Stimulated activated CD8-positive, alpha-beta memory T cell treated with anti-CD3 and anti-CD28 coated beads, Interleukin-12 subunit alpha, Interleukin-12 subunit beta, amount 100 ng/mL, for 4 hours (primary cell): Measurements from ENCODE around the gene CEP57L1.
"Not testable (repeated sequence)": the region's sequence is repeated elsewhere in the genome, so short reads cannot be mapped to it uniquely, and the experiment has no call there.

Experiments used
- DNase-seq: peaks from one replicate; pipeline ENCODE4 v3.0.0-alpha.2; 2020; ENCODE audit warnings: low read depth

The CEP57L1 gene

DNA sequence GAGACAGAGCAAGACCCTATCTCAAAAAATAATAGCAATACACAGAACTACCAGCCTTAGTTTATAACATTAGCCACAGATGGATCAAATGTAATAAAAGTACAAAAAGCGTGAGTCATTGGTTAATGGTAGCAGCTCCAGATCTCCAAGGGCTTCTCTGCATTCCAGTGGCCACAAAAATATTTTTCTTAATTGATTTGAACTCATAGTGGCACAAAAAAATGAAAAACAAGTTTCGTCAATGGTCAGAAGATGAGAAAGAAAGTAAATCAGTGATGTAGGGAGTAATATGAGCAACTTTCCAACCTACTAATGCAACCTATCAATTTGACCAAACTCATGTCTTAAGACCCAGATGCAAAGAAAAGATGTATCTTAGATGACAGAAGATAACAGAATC lies 79.6 kb downstream of the CEP57L1 start:
- no peak for DNase-seq

DNA sequence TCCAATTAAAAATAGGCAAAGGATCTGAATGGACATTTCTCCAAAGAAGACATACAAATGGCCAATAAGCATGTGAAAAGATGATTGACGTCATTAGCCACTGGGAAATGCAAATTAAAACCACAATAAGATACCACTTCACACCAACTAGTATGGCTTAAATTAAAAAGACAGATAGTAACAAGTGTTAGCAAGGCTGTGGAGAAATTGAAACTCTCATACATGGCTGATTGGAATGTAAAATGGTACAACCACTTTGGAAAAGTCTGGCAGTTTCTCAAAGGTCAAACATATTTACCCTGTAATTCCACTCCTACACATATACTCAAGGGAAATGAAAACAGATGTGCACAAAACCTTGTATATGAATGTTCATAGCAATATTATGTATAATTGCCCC lies 83.6 kb downstream of the CEP57L1 start:
- DNase-seq = no peak

DNA sequence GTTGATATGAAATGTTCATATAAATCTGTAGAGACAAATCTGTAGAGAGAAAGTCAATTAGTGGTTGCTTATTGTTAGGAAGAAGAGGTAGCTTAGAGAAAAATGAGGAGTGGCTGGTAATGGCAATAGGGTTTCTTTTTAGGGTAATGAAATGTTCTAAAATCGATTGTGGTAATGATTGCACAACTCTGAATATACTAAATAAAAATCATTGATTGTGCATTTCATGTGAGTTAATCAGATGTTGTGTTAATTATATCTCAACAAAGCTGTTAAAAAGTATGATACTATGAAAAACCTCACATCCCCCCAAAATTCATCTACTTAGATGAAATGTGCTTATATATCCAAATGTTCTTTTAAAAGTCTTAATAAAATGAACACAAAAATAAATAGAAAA lies 84.2 kb downstream of the CEP57L1 start:
- no peak for DNase-seq

DNA sequence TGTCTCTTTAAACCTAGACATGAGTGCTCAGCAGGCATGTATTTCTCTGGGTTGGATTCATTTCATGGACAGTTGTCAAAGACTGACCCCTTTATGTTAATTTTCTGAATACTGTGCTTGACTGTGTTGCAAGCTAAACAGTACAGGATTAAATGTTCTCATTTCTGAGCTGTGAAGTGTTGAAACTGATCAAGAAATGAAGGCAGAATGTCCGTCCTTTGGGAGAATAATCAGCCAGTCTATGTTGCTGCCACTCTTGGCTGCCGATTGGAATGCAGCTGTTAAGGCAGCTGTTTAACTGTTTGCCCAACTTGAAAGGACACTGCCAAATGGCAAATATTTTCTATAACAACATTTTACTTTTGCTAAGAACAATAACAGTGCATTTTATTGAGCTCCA lies 87.3 kb downstream of the CEP57L1 start:
- no peak for DNase-seq

DNA sequence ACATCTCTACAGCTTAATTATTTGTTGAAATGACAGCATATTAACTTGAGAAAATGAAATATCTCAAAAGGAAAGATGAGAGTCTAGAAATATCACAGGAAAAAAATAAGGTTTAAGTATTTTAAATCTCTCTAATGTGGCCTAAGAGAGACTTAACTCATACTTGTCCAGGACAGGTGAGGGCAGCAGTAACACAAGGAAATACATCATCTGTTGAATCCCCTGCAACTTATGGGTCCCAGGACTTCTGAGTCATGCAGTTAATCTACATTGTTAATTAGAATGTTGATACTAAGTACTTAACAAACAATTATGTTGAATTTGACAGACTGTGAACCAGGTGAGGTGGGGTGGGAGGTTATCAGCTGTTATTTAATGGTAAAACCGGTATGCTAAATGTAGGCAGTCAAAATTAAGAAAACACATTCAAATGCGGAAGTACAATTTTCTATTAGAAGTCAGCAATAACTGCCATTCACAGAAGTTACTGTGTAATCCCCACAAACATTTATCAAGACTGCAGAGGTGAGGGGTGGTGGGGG lies 87.9 kb downstream of the CEP57L1 start:
- DNase-seq = no peak

DNA sequence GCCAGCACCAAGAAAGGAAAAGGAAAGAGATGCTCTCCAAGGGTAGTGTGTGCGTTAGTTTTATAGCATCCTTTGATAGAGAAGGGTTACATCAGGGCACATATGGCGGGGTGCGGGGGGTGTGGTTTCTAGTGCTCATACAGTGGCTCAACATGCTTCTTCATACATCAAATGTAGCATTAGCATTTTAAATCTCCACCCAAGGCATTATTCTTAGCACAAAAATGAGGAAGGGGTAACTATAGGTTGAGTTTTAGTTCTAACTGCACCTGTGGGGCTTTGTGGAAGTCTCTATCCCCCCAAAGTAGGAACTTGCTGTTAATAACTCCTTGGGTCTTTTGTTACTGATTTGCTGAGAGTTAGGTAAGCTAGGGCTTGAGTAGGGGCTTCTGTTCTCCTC lies 89.3 kb downstream of the CEP57L1 start:
- no peak for DNase-seq

DNA sequence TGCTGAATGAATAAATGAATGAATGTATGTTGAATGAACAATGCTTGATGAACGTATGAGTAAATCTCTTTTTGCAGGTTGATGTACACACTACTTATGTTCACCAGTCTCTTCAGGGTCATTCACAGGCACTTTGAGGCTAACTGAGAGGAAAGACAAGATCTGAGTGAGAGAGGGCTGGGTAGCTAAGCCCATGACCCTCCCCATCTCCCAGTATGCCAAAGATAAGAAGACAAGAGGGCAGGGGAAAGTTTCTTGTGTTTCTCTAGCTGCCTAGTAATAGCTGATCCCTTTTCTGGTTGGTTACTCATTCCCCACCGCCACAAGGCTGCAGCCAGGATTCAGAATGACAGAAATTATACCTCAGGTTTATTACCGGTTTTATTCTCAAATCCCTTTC lies 90.7 kb downstream of the CEP57L1 start:
- no peak for DNase-seq

DNA sequence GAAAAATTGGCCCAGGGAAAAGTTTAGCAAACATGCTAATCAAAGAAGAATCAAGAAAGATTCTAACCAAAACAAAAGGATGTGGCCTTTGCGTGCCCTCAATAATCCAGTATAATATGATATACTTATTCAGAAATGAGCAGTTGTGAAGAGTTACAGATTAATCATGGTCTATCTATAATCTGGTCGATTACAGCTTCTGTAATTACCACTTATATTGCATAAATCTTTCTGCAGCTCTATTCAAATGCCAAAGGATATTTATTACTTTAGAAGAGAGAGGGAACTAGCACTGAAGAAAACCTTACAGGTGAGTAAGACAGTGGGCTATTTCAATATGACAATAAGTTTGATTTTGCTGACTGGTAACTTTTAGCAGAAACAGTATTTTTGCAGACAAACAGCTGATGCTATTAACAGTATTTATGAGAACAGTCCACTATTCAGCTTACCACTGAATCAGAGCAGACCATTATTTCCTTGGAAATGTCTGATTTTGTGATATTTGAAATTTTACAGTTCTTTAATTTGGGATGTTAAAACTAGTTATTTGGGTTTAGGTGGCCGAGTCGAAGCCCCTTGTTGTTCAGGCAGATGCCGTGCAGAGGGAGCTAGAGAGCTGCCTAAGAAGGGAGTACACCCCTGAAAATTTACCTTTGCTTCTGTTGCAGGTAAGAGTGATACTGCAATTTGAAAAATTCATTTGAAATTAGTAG lies 92.2 kb downstream of the CEP57L1 start:
- peak; percentile 19 for DNase-seq

DNA sequence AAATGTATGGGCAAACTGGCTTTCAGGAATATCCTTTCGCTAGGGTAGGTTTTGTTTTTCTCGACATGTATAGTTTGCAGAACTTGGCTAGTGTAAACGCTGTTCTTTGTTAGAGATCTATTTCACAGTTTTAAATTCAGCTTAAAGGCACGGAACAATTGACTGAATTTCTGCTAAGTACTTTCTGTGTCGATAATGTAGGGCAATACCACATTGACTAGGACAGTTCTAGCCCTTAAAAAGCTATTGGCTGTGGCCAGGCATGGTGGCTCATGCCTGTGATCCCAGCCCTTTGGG lies 92.8 kb downstream of the CEP57L1 start:
- no peak for DNase-seq

DNA sequence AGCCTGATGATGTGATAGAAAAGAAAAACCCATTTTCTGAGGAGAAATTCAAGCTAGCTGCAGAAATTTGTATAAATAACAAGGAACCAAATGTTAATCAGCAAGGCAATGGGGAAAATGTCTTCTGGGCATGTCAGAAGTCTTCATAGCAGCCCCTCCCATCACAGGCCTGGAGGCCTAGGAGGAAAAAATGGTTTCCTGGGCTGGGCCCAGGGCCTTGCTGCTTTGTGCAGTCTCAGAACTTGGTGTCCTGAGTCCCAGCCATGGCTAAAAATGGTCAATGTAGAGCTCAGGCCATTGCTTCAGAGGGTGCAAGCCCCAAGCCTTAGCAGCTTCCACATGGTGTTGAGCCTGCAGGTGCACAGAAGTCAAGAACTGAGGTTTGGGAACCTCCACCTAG lies 96.1 kb downstream of the CEP57L1 start:
- not testable (repeated sequence) for DNase-seq

DNA sequence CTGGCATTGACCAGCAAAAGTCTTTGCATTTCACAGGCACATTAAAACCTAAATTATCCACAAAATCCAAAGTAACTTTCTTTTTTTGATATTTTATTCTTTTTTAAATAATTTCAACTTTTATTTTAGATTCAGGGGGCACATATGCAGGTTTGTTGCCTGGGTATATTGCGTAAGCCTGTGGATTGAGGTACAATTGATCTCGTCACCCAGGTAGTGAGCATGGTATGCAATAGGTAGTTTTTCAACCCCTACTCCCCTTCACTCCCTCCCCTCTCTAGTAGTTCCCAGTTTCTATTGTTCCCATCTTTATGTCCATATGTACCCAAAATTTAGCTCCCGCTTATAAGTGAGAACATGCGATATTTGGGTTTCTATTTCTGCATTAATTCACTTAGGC lies 97.6 kb downstream of the CEP57L1 start:
- no peak for DNase-seq

DNA sequence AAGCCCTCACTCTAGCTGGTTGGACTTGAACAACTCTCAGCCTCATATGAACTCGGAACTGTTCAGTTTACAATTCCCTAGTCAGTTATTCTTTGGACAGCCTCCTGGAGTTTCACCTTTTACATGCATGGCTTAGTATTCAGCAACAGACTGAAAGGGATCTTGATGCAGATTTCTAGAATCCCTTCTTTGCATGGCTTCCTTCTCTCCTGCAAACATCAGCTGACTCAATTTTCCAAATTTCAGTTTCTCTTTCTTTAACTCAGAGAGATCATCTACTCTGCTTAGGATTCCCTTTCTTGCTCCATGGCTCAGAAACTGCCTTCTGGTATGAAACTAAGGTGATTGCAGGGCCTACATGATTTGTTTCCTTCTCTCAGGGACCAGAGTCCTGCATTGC lies 99.6 kb downstream of the CEP57L1 start:
- DNase-seq = no peak

DNA sequence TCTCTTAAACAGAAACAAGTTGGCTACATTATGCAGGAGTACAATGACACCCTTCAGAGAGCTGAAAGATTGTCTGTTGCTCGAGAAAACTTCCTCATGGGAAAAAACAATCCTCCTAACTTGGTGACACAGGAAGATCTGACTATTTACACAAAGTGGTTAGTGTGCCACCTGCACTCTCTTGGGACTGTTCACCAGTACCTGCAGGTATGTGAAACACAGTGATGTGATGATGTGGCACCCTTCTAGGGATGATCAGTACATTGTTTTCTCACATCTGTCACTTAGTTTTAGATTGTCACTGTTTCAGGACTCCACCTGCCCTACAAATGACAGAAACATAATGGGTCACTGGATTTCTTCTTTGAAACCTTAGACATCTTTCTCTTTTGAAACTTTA lies 101.8 kb downstream of the CEP57L1 start:
- no peak for DNase-seq

DNA sequence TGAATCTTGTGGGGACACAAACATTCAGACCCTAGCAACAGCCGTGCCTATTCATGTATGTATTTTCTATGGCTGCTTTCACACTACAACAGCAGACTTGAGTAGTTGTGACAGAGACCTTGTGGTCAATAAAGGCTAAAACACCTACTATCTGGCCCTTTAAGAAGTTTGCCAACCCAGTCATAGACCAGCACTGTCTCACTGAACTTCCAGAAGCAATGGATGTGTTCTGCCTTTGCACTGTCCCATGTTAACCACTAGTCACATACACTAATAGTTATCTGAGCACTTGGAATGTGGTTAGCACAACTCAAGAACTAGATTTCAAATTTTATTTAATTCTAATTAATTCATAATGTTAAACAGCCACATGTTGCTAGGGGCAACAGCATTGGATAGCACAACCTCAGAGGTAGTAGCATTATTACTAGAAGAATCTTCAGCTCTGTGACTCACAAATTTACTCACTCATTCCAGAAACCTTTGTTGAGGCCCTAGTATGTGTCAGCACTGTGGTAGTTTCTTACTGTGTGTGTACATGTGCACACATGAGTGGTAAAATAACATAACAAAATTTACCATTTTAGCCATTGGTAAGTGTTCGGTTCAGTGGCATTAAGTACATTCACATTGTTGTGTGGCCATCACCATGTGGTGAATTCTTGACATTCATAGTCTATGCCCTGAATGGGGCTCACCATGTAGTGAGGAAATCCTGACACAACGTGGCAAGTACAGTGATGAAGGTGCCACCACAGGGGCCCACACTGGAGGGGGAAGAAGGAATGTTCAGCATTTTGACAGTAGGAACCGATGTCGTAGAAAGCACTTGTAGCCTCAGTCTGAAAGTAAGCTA lies 107.3 kb downstream of the CEP57L1 start:
- no peak for DNase-seq

DNA sequence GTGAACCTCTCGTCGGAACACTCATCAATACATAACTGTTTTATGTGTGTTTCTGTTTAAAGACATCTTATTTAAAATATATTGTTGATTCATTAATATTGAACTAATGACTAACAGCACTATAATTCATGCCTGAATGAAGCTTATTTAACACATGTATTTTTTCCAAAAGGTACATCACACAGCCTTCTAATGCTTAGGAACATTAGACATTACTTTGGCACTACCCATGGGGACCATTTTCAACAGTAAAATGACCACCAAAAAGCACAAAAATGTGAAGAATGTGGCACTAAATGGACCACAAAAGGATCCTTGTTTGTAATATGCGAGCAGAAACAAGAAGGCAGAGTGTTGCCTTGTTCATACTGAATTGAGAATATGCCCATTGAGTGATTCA lies 109.2 kb downstream of the CEP57L1 start:
- DNase-seq = no peak

DNA sequence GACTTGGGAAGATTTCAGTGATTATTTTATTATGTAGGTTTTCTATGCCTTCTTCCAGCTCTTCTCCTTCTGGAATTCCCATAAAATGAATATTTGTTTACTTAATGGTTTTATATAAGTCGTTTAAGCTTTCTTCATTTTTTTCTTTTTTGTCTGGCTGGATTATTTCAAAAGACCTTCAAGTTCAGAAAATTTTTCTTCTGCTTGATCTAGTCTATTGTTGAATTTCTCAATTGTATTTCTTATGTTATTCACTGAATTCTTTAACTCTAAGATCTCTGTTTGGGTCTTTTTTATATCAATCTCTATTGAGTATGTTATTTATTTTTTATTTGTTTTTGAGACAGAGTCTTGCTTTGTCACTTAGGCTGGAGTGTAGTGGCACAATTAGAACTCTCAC lies 117.4 kb downstream of the CEP57L1 start:
- no peak for DNase-seq
